HL-60/S4 (cell line): ENCODE data around the gene PTPRJ.
"Not testable (repeated sequence)": the region's sequence is repeated elsewhere in the genome, so short reads cannot be mapped to it uniquely, and the experiment has no call there.

Source experiments
- in situ Hi-C: fragments of 300-500 bp; cut with MboI; formaldehyde crosslinking; loops from 2 replicates; pipeline ENCODE4 v1.14.3; 2022; ENCODE audit warnings: low sequenced_read_pairs

Gene PTPRJ

DNA sequence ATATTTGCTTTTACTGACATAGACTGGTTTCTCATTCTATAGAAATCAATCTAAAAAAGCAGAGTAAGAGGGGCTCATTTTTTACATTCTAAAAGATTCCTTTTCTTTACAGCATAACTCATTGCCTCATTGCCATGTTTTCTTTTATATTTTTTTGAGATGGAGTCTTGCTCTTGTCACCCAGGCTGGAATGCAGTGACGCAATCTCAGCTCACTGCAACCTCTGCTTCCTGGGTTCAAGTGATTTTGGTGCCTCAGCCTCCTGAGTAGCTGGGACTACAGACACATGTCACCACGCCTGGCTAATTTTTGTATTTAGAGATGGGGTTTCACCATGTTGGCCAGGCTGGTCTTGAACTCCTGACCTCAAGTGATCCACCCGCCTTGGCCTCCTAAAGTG is 159.5 kb downstream of the PTPRJ start:
- in situ Hi-C loops = not testable (repeated sequence)

DNA sequence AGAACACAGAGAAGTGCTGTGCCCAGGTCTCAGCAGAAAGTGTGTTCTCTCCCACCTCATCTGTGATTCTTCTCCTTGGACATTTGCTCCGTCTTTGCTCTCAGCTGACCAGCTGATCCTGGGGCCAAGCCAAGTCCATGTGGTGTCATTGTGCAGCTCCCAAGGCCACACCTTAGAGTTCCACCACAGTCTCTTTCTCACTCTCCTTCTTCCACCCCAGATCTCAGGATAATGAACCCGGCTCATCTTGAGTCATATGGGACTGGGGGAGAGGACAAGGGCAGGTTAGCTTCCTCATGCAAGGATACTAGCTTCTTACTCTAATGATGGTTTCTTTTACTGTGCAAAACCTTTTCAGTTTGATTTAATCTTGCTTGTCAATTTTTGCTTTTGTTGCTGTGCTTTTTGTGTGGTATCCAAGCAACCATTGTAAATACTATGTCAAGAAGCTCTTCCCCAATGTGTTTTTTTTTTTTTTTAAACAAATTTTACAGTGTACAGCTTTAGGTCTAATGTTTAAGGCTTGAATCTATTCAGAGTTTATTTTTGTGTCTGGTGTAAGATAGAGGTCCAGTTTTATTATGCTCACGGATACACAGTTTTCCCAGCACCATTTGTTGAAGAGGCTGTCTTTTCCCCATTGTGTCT is 161.2 kb downstream of the PTPRJ start:
- in situ Hi-C loops = no loop called here

DNA sequence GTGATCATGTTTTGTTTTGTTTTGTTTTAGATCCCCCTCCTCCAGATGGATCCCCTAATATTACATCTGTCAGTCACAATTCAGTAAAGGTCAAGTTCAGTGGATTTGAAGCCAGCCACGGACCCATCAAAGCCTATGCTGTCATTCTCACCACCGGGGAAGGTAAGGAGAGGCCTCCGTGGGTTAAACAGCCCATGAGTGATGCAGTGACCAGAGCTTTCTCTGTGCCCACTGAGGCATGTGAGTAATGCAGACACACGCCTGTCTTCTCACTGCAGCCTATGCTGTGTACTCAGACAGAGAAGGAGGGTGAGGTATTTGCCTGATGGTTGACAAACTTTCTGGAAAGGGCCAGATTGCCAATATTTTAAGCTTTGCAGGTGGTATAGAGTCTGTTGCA is 162.5 kb downstream of the PTPRJ start:
- in situ Hi-C loops = no loop called here

DNA sequence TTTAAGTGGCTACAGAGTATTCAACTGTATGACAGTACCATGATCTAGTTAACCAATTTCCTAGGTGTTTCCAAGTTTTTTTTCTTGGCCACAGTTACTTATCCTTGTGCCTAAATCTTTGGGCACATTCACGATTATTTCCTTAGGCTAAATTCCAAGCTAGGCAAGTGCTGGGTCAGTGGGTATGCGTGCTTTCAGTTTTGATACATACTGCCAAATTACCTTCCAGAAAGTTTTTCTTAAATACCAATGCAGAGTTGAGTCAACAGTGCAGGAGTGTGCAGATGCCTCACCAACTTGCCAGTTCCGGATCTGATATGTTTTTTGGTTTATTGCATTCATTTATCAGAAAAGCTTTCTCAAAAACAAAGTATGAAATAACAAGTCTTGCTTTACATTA is 168.4 kb downstream of the PTPRJ start:
- in situ Hi-C loops = no loop called here

- in situ Hi-C loops = no loop called here
Observed at GRCh38 chr11:48150213-48150612, 169.9 kb downstream of the PTPRJ start.

GRCh38 chr11:48154151-48154550 is 173.8 kb downstream of the PTPRJ start:
- in situ Hi-C loops = no loop called here

- in situ Hi-C loops = no loop called here
Observed at GRCh38 chr11:48161951-48162884, 181.9 kb downstream of the PTPRJ start.

DNA sequence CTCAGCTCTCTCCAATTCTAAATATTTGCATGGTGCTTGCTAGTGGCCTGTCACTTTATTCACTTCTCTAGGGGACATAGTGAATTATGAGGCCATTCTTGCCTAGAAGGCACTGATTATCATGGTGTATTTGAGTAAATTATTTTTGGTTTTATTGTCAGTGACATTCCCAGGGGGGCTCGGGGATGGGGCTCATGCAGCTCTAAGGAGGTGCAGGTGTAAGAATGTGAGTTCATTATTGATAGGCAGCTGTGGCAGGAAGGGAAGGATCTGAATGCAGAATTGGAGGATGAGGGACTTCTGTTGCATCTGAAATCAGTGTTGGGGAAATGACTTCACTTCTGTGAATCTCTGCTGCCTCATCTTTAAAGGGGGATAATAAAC is 182.5 kb downstream of the PTPRJ start:
- in situ Hi-C loops = no loop called here

GRCh38 chr11:48163360-48164100 is 183.2 kb downstream of the PTPRJ start:
- in situ Hi-C loops = no loop called here

GRCh38 chr11:48164836-48165235 is 184.5 kb downstream of the PTPRJ start:
- in situ Hi-C loops = no loop called here

DNA sequence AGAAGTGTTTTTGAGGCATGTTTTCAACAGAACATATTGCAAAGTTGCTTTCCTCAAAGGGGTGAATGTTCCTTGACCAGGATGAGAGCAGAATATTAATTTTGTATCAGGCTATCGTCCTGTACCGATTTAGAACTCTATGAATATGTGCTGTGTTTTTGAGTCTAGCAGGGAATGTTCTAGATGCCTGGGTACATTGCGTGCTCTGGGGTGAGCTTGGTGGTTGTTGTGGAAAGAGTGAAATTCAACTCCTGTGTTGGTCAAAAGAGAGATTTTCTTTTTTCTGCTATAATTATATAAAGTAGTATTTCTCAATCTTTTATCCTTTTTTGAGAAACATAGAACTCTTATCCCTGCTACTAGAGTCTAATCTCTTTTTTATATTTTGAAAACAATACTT is 185.1 kb downstream of the PTPRJ start:
- in situ Hi-C loops = no loop called here

DNA sequence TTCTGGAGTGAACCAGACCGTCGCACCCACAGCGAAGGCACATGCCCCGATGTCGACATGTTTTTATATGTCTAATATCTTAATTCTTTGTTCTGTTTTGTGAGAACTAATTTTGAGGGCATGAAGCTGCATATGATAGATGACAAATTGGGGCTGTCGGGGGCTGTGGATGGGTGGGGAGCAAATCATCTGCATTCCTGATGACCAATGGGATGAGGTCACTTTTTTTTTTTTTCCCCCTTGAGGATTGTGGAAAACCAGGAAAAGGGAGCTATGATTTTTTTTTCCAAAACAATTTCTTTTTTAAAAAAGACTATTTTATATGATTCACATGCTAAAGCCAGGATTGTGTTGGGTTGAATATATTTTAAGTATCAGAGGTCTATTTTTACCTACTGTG is 187.0 kb downstream of the PTPRJ start:
- in situ Hi-C loops = no loop called here

GRCh38 chr11:48168815-48169214 is 188.5 kb downstream of the PTPRJ start:
- in situ Hi-C loops = no loop called here

- in situ Hi-C loops = no loop called here
Observed at GRCh38 chr11:48169259-48169658, 188.9 kb downstream of the PTPRJ start.

GRCh38 chr11:48169717-48170116 is 189.4 kb downstream of the PTPRJ start:
- in situ Hi-C loops = no loop called here

DNA sequence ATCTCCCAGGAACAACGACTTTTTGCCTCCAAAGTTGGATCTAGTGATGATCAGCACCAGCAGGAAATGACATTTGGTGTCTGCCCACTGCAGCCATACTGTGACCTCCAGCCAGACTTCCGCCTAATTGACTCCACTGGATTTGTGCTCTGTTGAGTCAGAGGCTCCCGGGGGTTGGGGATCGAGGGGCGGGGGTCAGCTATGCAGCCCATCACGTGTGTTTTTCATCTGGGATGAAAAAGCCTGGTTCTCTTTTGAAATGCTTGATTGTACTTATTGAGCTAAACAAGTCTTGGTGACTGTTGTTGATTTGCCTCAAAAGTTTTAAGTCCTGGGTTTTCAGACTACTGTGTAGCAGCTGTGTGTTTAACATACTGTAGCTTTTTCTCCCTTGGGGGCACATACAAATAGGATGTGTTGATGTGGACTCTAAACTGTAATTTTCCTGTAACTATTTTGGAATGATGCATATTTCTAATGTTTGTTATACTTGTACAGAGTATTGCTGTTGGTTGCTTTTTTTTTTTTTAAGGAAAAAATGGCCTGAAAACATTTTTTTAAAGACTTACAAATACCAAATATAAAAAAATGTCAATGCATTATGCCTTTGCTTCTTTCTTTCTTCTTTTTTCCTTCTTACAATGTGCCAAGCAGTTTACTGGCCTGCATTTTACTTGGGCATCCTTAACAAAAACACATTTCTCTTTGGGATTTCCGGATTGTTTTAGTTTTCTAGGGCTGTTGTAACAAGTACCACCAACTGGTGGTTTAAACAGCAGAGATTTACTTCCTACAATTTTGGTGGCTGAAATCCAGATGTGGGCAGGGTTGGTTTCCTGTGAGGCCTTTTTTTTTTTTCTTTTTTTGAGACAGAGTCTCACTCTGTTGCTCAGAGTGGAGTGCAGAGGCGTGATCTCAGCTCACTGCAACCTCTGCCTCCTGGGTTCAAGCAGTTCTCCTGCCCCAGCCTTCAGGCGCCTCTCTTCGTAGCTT is 190.2 kb downstream of the PTPRJ start:
- in situ Hi-C loops = no loop called here

DNA sequence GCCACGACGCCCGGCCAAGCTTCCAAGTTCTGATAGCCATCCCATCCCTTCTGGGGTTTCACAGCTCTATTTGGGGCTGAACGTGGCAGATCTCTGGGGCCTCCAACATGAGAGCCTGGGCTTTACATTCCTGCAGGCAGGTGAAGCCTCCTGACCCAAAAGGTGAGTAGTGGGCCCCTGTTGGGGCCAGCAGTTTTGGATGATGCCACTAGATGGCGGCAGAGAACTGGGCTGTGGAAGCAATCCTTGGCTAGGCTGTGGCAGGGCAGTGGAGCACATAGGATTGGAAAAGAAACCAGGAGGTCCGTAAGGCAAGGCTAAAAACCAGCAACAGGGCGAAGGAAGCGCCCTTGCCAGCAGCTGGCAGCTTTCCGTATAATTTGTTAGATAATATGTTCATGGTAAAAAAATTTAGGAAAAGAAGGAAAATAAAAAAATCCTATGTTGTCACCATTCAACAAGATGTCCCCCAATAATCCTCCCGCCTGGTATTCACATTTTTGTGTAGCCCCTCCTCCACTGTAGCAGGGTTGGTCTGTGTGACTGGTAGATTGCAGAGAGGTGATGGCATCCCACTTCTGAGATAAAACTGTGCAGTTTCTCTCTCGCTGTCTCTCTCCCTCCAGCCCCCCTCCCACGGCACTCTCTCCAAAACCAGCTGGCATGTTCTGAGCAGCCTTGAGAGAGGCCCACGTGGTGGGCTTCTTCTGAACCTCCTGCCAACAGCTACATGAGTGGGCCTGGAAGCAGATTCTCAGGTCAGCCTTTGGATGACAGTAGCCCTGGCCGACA is 192.7 kb downstream of the PTPRJ start:
- in situ Hi-C loops = no loop called here

DNA sequence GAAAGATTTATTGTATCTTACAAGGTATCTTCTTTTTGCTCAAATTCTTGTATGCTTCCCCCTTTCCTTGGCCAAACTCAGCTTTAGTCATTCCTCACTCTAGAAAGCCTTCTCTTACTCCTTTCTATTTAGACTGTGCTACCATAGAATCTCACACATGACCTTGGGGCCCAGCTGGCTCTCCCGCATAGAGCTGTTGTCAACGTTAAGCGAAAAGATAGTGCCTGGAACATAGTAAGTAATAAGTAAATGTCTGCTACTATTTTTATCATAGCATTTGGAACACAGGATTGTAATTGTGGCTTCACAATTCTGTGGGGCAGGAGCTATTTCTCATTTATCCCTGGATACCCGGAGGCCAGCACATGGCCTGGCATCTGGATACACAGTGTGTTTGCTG is 197.3 kb downstream of the PTPRJ start:
- in situ Hi-C loops = no loop called here

- in situ Hi-C loops = no loop called here
Observed at GRCh38 chr11:48180627-48181026, 200.3 kb downstream of the PTPRJ start.
